MM.1S (cell line): ENCODE measurements around the gene NSUN4.

Source experiments
- CTCF ChIP-seq: fragments of 300-600 bp; sonication (generic); IDR thresholded peaks from 2 replicates; pipeline ENCODE4 v1.5.1; 2016; ENCODE audit warnings: antibody characterized with exemption, low read length, mixed read lengths
- EZH2 ChIP-seq: fragments of 300-600 bp; sonication (generic); optimal IDR thresholded peaks from 2 replicates; pipeline ENCODE3; 2017; ENCODE audit warnings: low read depth, mild to moderate bottlenecking, antibody characterized with exemption, low read length, mixed read lengths
- EZH2phosphoT487 ChIP-seq: fragments of 300-600 bp; sonication (generic); IDR thresholded peaks from 2 replicates; pipeline ENCODE4 v1.6.1; 2018; ENCODE audit warnings: antibody characterized with exemption, low read length

- TF ChIP-seq CTCF, result no peak
- no peak for TF ChIP-seq EZH2
- no peak for TF ChIP-seq EZH2phosphoT487
These were observed 64.0 kb downstream of the NSUN4 start for GRCh38 chr1:46404482-46405196.
